ENCODE results near the gene PAPPA. TPM values are rescaled to one million over a fixed set of nuclear protein-coding genes. Genes with fewer than 3 reads are reported as not detected.

PAPPA gene, protein sequence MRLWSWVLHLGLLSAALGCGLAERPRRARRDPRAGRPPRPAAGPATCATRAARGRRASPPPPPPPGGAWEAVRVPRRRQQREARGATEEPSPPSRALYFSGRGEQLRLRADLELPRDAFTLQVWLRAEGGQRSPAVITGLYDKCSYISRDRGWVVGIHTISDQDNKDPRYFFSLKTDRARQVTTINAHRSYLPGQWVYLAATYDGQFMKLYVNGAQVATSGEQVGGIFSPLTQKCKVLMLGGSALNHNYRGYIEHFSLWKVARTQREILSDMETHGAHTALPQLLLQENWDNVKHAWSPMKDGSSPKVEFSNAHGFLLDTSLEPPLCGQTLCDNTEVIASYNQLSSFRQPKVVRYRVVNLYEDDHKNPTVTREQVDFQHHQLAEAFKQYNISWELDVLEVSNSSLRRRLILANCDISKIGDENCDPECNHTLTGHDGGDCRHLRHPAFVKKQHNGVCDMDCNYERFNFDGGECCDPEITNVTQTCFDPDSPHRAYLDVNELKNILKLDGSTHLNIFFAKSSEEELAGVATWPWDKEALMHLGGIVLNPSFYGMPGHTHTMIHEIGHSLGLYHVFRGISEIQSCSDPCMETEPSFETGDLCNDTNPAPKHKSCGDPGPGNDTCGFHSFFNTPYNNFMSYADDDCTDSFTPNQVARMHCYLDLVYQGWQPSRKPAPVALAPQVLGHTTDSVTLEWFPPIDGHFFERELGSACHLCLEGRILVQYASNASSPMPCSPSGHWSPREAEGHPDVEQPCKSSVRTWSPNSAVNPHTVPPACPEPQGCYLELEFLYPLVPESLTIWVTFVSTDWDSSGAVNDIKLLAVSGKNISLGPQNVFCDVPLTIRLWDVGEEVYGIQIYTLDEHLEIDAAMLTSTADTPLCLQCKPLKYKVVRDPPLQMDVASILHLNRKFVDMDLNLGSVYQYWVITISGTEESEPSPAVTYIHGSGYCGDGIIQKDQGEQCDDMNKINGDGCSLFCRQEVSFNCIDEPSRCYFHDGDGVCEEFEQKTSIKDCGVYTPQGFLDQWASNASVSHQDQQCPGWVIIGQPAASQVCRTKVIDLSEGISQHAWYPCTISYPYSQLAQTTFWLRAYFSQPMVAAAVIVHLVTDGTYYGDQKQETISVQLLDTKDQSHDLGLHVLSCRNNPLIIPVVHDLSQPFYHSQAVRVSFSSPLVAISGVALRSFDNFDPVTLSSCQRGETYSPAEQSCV (N-terminal part only)
- total RNA-seq: not detected in 2 replicates

DNA sequence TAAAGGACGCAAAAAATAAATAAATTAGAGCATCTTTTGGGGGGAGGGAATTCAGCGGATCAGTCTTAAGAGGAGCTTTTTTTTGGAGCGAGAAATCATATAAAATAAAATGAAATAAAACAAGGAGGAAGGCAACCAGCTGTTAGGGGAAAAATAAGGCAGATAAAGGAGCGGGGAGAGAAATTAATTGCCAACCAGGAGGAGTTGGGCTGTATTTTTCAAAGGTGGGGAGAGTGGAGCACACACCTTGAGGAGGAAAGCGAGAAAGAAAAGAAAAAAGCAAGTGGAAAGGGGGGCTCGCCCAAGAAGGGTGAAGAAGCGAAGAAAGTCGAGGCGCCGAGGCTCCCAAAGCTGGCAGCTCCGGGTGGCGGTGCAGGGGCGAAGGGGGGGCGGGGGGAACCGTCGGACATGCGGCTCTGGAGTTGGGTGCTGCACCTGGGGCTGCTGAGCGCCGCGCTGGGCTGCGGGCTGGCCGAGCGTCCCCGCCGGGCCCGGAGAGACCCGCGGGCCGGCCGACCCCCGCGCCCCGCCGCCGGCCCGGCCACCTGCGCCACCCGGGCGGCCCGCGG is at the start of gene PAPPA:
PAPPA (plus strand) TSS at position 27 of the 569 bp plus-strand sequence; CDS start at position 409, 382 bp downstream.
- intact Hi-C loops (cut with micrococcal nuclease): loop anchor here (5.0 kb wide), 1 partner anchor 493 kb away; no protein-coding TSS in a partner anchor

DNA sequence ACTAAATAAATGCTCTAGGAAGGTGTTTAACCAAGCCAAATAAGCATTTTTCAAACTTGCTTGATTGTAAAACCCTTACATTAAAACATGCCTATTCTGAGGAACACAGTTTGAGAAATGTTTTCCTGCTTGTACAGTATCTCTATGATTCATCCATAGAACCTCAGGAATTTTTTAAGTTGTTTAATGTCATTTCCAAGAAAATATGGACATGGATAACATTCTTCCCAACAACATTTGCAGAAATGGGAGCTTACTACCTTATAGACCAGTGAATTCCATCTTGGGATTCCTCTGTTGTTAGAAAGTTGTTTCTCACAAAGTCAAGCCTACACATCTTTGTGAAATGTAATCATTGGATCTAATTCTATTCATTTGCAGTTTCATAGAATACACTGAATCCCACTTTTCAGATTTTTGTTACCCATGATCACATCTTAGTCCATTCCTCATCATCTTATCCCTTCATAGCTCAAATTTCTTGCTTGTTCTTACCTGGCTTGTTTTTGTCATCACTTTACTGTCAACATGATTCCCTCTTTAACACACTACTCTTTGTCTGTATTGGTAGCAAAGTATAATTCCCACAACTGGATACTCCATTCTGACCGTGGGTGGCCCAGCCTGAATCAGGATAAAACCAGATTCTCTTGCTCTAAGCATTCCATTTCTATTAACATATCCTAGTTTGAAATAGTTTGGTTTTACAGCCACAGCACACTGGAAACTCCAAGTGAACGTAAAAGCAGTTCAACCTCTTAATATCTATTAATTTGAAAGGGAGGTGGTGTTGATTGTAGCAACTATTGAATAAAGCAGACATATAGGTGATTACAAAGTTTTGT is 49.4 kb upstream of the PAPPA start:
- intact Hi-C loops (cut with micrococcal nuclease): no loop called here

DNA sequence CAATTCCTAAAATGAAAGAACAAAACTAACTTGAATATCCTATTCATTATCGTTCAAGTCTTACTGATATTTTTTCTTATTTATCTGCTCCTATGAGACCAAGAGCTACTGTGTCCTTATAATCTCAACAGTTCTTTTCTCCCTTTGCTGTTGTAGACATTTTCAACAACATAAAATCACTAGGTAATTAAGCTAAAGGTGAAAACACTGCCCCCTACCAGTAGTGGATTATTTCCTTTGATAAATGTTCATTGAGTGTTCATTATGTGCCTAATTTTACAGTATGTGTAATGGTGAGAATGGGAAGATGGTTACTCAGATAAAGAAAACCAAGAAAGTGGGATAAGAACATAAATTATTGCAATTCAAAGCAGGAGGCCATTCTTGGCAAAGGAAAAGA is 41.4 kb upstream of the PAPPA start:
- intact Hi-C loops (cut with micrococcal nuclease): no loop called here

DNA sequence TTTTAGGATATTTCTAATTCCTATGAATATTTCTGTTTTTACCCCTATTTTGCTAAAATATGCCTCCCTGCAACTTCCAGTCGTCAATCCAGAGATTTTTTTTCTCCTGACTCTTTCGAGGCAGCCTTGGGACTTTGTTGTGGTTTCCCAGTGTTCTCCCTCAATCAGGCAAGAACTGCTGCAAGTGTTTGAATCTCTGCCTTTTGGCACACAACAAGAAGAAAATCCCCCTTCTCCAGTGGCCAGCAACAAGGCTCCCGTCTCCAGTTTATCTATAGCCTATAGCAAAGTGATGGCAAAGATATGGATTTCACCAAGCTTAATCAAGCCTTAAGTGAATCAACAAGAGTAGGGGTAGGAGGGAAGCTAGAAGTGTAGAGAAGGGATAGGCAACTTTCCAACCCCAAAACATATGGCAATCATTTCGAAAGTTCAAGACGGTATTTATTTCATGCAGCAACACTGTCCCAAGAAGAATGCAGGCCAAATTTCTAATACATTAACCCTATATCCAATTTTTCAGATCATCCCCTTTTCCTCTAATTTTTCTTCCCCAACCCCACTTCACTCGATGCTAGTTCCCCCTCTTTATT is 37.7 kb upstream of the PAPPA start:
- intact Hi-C loops (cut with micrococcal nuclease): no loop called here

DNA sequence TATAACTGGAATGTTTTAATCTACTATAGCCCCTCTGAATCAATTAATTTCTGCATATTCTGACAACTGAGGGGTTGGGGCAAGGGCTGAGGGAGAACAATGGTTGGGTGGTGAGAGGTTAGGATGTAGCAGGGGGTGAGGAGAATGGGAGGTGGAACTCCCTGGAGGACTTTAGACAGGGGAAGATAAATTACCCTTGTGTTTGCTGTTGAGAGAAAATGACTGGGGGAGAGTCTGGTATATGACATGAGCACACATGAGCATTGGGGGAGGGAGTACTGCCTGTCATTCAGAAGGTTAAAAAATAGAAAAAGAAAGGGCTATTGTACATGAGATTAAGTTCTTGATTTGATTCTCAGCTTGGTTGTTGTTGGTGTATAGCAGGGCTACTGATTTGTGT is 37.2 kb upstream of the PAPPA start:
- intact Hi-C loops (cut with micrococcal nuclease): no loop called here

DNA sequence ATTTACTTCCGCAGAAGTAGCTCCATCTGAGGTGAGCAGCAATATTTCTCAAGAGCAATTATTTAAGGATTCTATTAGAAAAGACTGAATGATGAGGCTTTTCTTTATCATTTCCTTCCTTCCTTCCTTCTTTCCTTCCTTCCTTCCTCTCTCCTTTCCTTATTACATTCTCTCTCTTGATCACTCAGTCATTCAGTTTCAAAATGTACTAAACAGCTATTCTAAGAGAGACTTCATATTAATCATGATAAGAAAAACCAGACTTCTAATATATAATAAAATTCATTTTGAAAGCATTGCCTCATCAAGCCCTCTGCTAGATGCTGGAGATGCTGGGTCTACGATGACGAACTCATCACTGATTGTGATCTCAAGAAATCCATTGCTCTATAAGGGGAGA is 30.4 kb upstream of the PAPPA start:
- intact Hi-C loops (cut with micrococcal nuclease): no loop called here

DNA sequence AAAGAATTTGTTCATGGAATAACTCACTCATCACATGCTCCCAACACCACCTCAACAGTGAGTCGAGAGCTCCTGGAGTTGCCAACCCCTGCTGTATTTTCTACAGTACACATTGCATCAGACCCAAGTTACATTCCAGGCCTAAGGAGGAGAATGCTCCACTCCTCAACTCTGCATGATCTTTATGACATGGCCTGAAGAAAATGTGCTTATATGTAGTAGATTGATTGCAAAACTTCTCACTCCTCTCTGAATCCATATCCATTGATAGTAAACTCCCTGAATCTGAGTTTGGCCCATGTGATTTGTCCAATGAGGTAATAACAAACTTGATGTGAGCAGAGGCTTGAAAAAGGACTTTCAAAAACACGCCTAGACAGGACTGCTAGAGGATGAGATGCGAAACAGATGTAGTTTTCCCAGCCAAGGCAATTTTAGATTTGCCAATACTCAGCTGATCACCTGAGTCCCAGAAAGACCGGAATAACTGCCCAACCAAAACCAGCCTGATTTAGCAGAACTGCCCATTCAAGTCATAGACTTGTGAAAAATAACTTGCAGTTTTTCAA is 29.0 kb upstream of the PAPPA start:
- intact Hi-C loops (cut with micrococcal nuclease): no loop called here

DNA sequence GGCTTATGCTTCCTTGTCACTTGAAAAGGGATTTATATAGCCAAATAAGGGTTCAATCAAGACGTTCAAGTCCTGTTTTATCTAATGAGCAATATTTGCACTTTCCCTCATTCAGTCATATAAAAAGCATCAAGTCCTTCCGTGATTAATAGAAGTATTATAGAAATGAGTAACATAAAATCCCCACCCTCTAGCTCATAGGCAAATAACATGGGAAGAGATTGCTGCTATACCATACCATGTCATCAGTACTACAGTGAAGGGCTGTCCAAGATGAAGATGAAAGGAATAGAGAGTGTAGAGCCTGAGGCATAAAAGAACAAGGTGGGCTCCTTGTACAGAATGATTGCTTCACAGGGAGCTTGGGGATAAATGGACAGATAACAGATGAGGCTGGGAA is 20.4 kb upstream of the PAPPA start:
- intact Hi-C loops (cut with micrococcal nuclease): no loop called here

DNA sequence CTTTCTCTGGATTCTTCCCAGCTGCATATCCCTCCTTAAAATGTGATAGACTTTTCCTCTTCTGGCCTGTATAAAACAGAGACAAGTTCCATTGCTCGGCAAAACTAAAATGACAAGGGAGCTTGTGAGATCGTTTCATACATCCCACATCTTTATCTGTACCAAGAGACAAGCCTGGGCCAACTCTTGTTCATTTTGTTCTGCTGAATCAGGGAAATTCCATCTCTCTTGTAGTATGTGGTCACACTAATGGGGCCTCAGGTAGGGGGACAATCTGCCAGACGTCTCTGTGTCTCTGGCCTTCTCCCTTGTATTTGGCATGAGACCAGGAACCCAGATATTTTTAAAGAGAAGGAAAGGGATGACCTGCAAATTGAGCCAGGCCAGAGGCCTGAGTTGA is 18.6 kb upstream of the PAPPA start:
- intact Hi-C loops (cut with micrococcal nuclease): no loop called here

DNA sequence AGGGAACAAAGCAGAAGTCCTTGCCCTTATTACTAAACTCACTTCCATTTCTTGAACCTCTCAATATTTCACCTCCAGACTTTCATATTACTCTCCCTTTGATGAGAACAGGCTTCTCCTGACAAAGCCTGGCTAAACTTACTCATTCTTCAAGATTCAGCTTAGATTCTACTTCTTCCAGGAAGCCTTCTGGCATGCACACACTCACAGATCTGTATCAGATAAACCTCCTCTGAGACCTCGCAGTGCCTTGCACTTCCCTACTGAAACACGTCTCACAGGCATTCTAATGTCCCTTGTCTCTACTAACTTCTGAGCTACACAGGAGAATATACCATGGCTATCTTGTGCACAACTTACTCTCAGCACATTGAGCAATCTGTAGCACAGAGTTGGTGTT is 16.6 kb upstream of the PAPPA start:
- intact Hi-C loops (cut with micrococcal nuclease): no loop called here

DNA sequence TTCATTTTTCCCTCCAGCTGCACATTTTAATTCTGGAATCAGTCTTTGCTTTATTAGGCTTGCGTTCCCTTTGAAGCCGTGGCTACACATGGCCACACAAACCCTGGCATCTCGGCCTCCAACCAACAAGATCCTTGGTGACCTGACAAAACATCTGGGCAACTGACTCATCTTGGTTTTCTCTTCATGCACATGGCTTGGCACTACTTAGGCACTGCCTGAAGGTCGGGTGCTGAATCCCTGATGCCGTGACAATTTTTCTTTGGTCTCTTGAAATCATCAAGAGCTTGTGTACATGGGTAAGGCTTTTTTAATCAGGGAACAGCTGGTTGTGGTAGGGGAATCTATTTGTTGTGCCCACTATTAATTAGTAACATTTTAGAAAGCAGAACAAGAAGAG is 16.0 kb upstream of the PAPPA start:
- intact Hi-C loops (cut with micrococcal nuclease): no loop called here

DNA sequence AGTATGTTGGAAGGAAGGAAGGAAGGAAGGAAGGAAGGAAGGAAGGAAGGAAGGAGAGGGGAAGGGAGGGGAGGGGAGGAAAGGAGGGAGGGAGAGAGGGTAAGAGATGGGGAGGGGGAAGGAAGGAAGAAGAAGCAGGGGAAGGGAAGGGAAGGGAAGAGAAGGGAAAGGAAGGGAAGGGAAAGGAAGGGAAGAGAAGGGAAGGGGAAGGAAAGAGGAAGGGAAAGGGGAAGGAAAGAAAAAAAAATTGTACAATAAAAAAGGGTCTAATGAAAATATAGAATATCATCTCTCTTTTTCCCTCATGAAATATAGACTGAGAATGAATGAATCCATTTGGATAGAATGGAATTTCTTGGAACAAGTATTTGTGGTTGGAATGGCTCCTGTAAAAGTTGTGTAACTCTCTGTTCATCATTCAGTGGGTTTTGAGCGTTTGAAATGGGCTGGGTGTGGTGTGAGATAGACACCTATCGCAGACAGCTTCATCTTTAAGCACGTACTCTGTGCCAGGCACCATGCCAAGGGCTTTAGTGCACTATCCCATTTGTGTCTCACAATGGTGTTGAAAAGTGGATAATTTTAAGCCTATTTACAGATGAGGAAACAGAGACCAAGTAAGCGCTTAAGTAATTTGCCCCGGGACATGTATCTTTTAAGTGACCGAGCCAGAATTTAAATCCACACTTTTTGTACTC is 11.6 kb upstream of the PAPPA start:
- intact Hi-C loops (cut with micrococcal nuclease): no loop called here

DNA sequence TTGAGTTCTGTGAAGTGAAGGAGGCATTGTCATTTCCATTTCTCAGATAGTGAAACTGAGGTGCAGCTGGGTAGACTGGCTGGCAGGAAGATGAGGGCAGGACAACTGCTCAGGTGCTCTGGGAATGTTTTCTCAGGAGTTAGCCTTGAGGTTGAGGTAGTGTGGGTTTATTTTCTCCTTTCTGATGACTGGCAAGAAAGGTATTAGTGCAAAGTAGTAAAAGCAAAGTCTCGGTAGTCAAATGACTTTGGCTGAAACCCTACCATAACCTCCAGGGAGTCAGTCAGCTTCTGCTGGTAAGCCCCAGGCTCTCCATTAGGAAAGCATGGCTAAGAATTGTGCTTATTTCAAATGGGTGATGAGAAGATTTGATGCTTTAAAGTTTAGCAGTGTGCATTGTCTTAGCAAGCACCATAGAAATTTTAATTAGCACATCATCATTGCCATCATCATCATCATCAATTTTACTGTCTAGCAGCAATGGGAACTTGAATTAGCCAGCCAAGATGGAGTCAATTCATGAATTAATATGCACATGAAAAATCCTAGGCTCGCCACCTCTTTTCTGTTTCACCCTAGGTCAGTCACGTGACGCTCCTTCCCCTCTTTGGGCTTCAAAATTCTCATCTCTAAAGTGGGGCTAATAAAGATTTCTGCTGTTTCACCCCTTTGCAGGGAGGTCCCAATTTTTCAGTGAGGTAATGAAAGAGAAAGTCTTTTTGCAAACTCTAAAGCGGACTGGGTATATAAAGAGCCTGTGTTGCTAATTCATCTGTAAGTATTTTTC is 10.7 kb upstream of the PAPPA start:
- intact Hi-C loops (cut with micrococcal nuclease): no loop called here

DNA sequence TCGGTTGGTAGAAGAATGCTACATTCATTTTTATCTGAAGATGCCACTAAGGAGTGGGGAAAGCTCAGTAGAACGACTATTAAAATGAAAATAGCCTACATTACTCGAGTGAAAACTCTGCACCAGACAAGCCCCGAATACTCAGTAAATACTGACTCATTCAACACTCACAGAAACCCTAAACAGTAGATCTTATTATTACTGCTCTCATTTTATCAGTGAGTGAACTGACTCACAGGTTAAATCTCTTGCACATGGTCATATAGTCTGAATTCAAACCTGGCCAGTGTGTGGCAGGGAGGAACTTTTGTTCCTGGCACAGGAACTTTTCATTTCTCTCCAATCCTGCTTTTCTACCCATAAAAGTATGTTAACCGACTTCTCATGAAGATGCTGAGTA is 9.6 kb upstream of the PAPPA start:
- intact Hi-C loops (cut with micrococcal nuclease): no loop called here

DNA sequence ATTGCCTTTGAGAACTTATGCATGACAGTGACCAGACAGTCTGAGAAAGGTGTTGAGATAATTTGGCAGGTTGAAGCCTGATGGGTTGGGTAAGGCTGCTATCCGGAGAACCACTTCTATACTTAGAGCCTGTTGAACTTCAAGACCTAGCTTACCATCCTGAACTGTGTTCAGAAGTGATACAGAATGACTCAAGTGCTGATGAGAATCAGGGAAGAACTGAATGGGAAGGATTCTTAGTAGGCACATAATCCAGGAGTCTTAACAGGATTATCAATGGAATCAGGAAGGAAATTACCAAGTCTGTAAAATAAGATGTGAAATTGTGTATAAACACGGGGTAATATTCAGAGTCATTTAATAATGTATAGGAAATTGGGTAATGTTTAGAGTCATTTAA is 9.0 kb upstream of the PAPPA start:
- intact Hi-C loops (cut with micrococcal nuclease): no loop called here

DNA sequence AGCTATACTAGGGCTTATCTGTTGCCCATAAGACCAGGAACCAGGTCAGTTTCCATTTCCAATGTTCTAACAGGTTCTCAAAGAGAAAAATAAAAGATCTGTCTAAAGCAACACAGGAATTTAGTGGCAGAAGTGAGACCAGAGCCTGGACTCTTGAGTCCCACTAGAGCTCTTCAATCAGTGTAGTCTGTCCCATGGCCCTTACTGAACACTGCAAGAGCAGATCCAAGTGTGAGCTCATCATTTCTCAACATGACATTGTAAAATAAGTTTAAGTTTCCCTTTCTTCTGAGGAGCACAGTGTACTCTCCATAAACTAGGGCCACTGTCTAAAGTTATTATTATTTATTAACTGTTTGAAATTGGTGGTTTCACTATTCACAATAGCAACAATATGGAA is 8.6 kb upstream of the PAPPA start:
- intact Hi-C loops (cut with micrococcal nuclease): no loop called here

DNA sequence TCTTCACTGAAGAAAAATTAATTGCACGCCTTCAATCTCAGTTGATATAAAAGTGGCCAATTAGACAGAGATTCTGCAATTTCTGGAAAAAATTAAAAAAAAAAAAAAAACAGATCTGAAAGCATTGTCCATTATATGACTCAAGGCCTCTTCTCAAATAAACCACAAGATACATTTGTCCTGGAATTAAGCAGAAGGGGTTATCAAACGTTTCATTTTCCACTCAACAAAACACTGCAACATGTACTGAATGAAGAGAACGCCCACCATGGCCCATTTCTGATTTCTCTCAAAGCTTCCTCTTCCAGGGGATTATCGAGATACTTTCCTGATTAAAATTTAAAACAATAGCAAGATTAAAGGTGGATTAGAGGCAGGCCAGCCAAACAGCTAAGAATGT is 5.8 kb upstream of the PAPPA start:
- intact Hi-C loops (cut with micrococcal nuclease): no loop called here

DNA sequence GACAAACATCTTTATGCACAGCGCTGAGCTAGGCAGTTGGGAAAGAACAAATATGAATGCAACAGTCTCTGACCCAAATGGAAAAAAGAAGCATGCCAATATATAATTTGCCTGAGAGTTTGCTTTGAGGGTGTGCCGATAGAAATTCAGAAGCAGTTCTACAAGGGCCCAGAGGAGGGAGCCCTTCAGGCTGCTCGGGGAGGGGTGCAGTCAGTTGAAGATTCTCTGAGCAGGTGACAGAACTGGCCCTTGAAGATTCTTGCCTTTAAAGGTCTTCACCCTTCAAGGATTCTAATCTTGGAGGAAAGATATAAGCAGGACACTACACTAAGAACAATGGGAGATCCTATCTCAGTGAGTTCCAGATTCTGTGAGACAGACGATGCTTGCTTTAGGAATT is 3.7 kb upstream of the PAPPA start:
- intact Hi-C loops (cut with micrococcal nuclease): loop anchor here (5.0 kb wide), 1 partner anchor 497 kb away; no protein-coding TSS in a partner anchor
